ENCODE results near the gene ATG4B.
"Not testable (repeated sequence)": the region's sequence is repeated elsewhere in the genome, so short reads cannot be mapped to it uniquely, and the experiment has no call there.

ATG4B gene

DNA sequence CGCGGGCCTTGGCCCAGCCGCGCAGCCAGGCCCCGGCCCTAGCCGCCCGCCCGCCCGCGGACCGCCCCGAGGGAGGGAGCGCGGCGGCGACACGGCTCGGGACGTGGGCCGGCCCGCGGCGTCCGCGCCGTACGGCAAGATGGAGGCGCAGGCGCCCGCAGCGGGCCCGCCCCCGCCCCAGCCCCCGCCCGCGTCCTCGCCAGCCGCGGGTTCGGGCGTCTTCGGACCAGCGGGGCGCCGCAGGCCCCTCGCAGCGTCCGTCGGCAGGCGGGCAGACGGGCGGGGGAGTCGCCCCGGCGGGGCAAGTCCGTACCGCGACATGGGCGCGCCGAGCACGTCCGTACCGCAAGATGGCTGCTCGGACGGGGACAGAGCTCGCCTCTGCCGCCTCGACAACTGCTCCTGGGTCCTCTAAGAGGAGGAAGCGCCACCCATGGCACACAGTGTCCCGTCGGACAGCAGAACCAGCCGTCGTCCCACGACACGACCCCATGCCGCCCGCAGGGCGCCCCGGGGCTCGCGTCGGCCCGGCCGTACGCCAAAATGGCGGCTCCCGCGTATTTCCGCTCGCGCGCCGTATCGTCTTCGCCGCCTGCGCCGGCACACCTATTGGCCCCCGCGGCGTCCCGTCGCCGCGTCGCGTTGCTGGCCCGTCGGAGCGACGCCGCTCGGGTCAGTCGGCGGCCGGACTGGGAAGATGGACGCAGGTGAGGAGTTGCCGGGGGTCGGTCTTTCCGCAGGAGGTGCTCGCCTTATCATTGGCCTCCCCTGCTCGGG, at the start of gene ATG4B, which contains the start of gene THAP4:
ATG4B (plus strand) TSS at position 676 of the 777 bp plus-strand sequence; CDS start at position 698, 22 bp downstream.
THAP4 (minus strand) TSS at position 141 of the 777 bp plus-strand sequence. CDS start 141 bp downstream, outside the sequence.
- Mint-ChIP-seq H3K27ac (peak within 1 kb of the TSS; percentile 92), H3K4me1 (ENCODE audit: low read depth) (peaks cover 53% of the 10 kb centered on the region), H3K36me3 (peaks cover 6% of the 10 kb centered on the region)

DNA sequence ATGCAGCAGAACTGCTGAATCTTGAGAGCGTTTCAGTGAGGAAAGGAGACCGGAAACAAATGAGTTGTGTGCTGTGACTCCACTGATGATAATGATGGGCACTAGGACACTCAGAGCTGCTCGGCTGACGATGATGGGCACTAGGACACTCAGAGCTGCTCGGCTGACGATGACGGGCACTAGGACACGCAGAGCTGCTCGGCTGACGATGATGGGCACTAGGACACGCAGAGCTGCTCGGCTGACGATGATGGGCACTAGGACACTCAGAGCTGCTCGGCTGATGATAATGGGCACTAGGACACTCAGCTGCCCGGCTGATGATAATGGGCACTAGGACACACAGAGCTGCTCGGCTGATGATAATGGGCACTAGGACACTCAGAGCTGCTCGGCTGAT, 47.6 kb upstream of the ATG4B start:
- H3K4me1 Mint-ChIP-seq (ENCODE audit: low read depth); H3K9me3 Mint-ChIP-seq (ENCODE audit: low read depth); H3K27me3 Mint-ChIP-seq; H3K4me3 Mint-ChIP-seq; H3K27ac Mint-ChIP-seq: not testable (repeated sequence)
- peaks cover 33% of the 10 kb centered on the region for H3K36me3 Mint-ChIP-seq

More for the DNA sequence above, at the start of gene ATG4B, which contains the start of gene THAP4:
- H3K9me3 Mint-ChIP-seq (ENCODE audit: low read depth), result no peaks in the 10 kb centered on the region
- H3K4me3 Mint-ChIP-seq, result peak within 1 kb of the TSS; percentile 94
- no peaks in the 10 kb centered on the region for H3K27me3 Mint-ChIP-seq

GRCh38 chr2:241590496-241591455, 46.7 kb upstream of the ATG4B start:
- H3K27me3 Mint-ChIP-seq; H3K4me1 Mint-ChIP-seq (ENCODE audit: low read depth); H3K27ac Mint-ChIP-seq; H3K4me3 Mint-ChIP-seq; H3K9me3 Mint-ChIP-seq (ENCODE audit: low read depth): not testable (repeated sequence)
- H3K36me3 Mint-ChIP-seq, result peaks cover 33% of the 10 kb centered on the region

GRCh38 chr2:241592126-241592845, 45.2 kb upstream of the ATG4B start:
- H3K4me3 Mint-ChIP-seq, result no peak overlapping the region
- H3K36me3 Mint-ChIP-seq, result peaks cover 21% of the 10 kb centered on the region
- no peaks in the 10 kb centered on the region for H3K4me1 Mint-ChIP-seq (ENCODE audit: low read depth)
- no peaks in the 10 kb centered on the region for H3K9me3 Mint-ChIP-seq (ENCODE audit: low read depth)
- H3K27me3 Mint-ChIP-seq, result no peaks in the 10 kb centered on the region
- no peak overlapping the region for H3K27ac Mint-ChIP-seq

DNA sequence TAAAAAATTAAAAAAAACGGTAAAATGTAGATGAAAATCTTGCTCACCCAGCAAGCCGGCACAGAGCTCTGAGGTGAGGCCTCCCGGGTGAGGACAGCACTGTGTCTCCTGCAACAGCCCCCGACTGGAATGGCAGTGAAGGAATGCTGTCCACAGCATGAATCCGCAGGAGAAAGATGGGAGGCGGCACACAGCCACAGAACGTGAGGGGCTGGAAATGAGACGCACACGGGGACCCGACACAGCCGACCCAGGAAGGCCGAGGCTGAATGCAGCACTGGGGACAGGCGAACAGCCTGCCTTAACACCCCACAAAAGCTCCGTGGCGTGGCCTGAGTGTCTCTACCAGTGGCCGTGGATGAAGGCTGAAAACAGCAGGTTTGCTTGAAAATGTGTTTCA, 44.2 kb upstream of the ATG4B start:
- H3K27ac Mint-ChIP-seq, result no peak overlapping the region
- no peaks in the 10 kb centered on the region for H3K4me1 Mint-ChIP-seq (ENCODE audit: low read depth)
- no peaks in the 10 kb centered on the region for H3K9me3 Mint-ChIP-seq (ENCODE audit: low read depth)
- no peaks in the 10 kb centered on the region for H3K27me3 Mint-ChIP-seq
- H3K4me3 Mint-ChIP-seq, result no peak overlapping the region
- peaks cover 14% of the 10 kb centered on the region for H3K36me3 Mint-ChIP-seq

GRCh38 chr2:241595600-241596140, 41.8 kb upstream of the ATG4B start:
- Mint-ChIP-seq H3K27ac (no peak overlapping the region), H3K9me3 (ENCODE audit: low read depth) (no peaks in the 10 kb centered on the region), H3K36me3 (peaks cover 7% of the 10 kb centered on the region), H3K4me1 (ENCODE audit: low read depth) (no peaks in the 10 kb centered on the region), H3K27me3 (no peaks in the 10 kb centered on the region), H3K4me3 (no peak overlapping the region)

DNA sequence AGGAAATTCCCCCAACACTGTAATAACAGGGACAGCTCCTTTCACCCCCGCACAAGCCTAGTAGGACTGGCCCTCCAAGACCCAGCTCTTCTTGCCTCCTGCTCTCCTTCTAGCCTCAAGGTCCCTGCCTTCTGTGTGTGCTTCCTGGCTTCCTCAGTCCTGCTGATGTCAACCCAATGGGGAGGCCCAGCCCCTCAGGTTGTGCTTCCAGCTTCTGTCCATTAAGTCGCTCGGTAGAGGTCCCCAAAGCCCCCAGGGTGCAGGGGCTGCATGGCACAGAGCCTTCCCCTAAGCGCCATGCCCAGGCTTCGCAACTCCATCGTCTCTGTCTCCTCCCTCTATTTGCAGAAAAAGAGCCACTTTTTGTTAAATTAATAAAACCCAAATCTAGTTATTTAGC, 39.9 kb upstream of the ATG4B start:
- no peaks in the 10 kb centered on the region for H3K27me3 Mint-ChIP-seq
- H3K36me3 Mint-ChIP-seq, result peaks cover 13% of the 10 kb centered on the region
- no peak overlapping the region for H3K4me3 Mint-ChIP-seq
- H3K4me1 Mint-ChIP-seq (ENCODE audit: low read depth), result no peaks in the 10 kb centered on the region
- H3K9me3 Mint-ChIP-seq (ENCODE audit: low read depth), result no peaks in the 10 kb centered on the region
- no peak overlapping the region for H3K27ac Mint-ChIP-seq

DNA sequence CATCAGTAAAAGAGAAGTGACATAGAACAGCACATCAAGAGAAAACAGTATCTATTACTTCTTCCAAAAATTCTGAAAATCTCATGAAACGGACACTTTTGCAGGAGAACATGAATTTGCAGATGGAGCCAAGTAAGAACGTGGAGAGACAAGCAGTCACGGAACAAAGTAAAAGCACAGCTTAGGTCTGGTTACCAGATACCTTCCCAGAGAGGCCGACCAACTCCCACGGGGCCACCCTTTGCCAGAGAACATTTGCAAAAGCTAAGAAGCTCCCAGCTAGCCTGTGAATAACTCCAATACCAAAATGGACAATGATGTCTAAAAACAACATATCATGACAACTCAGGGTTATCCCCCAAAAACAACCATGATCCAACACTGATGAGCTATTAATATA, 39.4 kb upstream of the ATG4B start:
- peak overlapping the region; percentile 2 for H3K27ac Mint-ChIP-seq
- H3K27me3 Mint-ChIP-seq, result no peaks in the 10 kb centered on the region
- peaks cover 13% of the 10 kb centered on the region for H3K36me3 Mint-ChIP-seq
- no peaks in the 10 kb centered on the region for H3K9me3 Mint-ChIP-seq (ENCODE audit: low read depth)
- no peaks in the 10 kb centered on the region for H3K4me1 Mint-ChIP-seq (ENCODE audit: low read depth)
- no peak overlapping the region for H3K4me3 Mint-ChIP-seq

DNA sequence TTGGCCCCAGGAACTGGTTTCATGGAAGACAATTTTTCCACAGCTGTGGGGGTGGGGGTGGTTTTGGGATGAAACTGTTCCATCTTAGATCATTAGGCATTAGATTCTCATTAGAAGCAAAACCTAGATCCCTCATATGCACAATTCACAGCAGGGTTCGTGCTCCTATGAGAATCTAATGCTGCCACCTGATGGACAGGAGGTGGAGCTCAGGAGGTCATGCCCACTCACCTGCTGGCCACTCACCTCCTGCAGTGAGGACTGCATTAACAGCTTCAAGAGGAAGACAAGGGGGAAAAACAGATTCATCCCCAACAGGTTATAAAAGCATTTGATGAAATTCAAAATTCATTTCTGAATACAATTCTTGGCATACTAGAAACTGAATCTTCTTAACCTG, 39.0 kb upstream of the ATG4B start:
- Mint-ChIP-seq H3K27ac (no peak overlapping the region), H3K4me1 (ENCODE audit: low read depth) (no peaks in the 10 kb centered on the region), H3K27me3 (no peaks in the 10 kb centered on the region), H3K9me3 (ENCODE audit: low read depth) (no peaks in the 10 kb centered on the region), H3K4me3 (no peak overlapping the region), H3K36me3 (peaks cover 13% of the 10 kb centered on the region)

DNA sequence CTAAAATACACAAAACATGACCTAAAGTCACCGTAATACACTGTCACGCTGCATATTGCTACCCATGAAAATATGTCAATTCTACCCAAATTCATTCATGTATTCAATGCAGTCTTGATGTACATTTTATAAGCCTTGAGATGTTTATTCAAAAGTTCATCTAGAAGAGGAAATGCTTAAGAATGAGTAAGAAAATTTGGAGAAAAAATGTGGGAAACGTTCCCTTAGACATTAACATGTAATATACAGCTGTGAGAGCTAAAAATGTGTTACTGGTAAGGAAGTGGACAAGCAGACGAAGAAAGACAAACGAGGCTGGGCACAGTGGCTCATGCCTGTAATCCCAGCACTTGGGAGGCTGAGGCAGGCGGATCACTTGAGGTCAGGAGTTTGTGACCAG, 37.9 kb upstream of the ATG4B start:
- H3K4me3 Mint-ChIP-seq, result no peak overlapping the region
- H3K36me3 Mint-ChIP-seq, result peaks cover 11% of the 10 kb centered on the region
- no peaks in the 10 kb centered on the region for H3K27me3 Mint-ChIP-seq
- no peak overlapping the region for H3K27ac Mint-ChIP-seq
- H3K9me3 Mint-ChIP-seq (ENCODE audit: low read depth), result no peaks in the 10 kb centered on the region
- no peaks in the 10 kb centered on the region for H3K4me1 Mint-ChIP-seq (ENCODE audit: low read depth)

GRCh38 chr2:241601841-241602240, 35.7 kb upstream of the ATG4B start:
- Mint-ChIP-seq H3K27ac (no peak overlapping the region), H3K36me3 (peaks cover 11% of the 10 kb centered on the region), H3K4me1 (ENCODE audit: low read depth) (no peaks in the 10 kb centered on the region), H3K27me3 (no peaks in the 10 kb centered on the region), H3K4me3 (no peak overlapping the region), H3K9me3 (ENCODE audit: low read depth) (no peaks in the 10 kb centered on the region)

DNA sequence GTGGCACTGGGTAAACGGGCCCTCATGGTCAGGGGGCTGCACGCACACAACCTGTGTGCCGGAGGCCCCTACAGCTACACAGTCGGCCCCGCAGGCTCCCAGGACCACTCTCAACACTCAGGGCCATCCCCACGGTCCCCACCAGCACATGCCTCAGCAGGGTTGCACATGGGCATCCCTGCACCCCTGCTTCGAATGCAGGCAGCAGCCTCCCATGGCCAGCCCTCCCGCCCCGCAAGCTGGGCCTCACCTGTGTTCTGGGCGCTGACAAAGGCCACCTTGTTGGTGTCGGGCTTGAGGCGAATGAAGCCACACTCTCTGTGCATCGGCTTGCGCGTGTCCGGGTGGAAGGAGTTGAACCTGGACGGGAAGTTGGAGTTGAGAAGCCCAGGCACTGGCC, 34.8 kb upstream of the ATG4B start:
- Mint-ChIP-seq H3K36me3 (peaks cover 11% of the 10 kb centered on the region), H3K4me1 (ENCODE audit: low read depth) (no peaks in the 10 kb centered on the region), H3K4me3 (no peak overlapping the region), H3K27ac (no peak overlapping the region), H3K27me3 (no peaks in the 10 kb centered on the region), H3K9me3 (ENCODE audit: low read depth) (no peaks in the 10 kb centered on the region)

DNA sequence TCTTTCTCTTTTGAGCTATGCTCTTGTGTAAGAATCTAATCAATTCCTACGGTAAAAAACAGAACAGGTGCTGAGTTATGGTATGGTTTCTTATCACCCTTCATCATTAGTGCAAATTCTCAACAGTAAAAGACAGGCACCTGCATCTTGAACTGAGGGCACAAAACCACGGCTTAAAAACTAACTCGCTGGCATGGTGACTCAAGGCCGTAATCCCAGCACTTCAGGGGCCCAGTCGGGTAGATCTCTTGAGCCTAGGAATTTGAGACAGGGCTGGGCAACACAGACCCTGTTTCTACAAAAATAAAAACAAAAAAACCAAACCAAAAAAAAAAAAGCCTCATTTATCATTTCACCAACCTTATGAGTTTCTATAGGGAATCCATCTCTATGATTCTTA, 33.8 kb upstream of the ATG4B start:
- Mint-ChIP-seq H3K36me3 (peaks cover 11% of the 10 kb centered on the region), H3K9me3 (ENCODE audit: low read depth) (no peaks in the 10 kb centered on the region), H3K4me3 (no peak overlapping the region), H3K27ac (no peak overlapping the region), H3K4me1 (ENCODE audit: low read depth) (peaks cover 3% of the 10 kb centered on the region), H3K27me3 (no peaks in the 10 kb centered on the region)

DNA sequence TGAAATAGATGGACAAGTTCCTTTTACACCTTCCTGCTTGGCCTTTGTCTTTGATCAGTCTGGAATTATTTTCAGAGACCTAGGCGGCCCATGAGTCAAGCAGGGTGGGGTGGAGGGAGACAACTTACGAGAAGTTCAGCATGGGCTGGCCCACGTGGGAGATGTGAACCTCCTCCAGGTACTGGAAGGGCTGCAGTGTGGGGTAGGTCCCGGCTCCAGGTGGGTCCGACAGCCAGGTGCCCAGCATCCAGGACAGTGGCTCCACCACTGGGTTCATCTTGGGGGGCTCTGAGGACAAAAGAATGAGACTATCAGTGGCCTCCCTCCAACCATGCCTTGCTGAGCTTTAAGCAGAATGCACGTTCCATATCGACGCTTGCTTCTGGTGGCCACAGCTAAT, 31.3 kb upstream of the ATG4B start:
- no peaks in the 10 kb centered on the region for H3K9me3 Mint-ChIP-seq (ENCODE audit: low read depth)
- no peak overlapping the region for H3K27ac Mint-ChIP-seq

More for the DNA sequence above, 31.3 kb upstream of the ATG4B start:
- peaks cover 4% of the 10 kb centered on the region for H3K36me3 Mint-ChIP-seq
- H3K4me1 Mint-ChIP-seq (ENCODE audit: low read depth), result peaks cover 10% of the 10 kb centered on the region
- H3K27me3 Mint-ChIP-seq, result no peaks in the 10 kb centered on the region
- H3K4me3 Mint-ChIP-seq, result no peak overlapping the region
